GM23248 (cell line): ENCODE measurements around the gene IL17RE.
"Not testable (repeated sequence)": the region's sequence is repeated elsewhere in the genome, so short reads cannot be mapped to it uniquely, and the experiment has no call there.

Experiments
- EZH2 ChIP-seq: fragments of 200-600 bp; sonication (generic); IDR thresholded peaks from 2 replicates; pipeline ENCODE4 v1.6.1; 2018; ENCODE audit warnings: antibody characterized with exemption, mild to moderate bottlenecking; ENCODE audit not compliant: insufficient read depth, poor library complexity, severe bottlenecking
- EZH2phosphoT487 ChIP-seq: fragments of 200-600 bp; sonication (generic); IDR thresholded peaks from 2 replicates; pipeline ENCODE4 v1.6.1; 2018; ENCODE audit warnings: antibody characterized with exemption, moderate library complexity, mild to moderate bottlenecking, low read depth; ENCODE audit not compliant: insufficient read depth

DNA sequence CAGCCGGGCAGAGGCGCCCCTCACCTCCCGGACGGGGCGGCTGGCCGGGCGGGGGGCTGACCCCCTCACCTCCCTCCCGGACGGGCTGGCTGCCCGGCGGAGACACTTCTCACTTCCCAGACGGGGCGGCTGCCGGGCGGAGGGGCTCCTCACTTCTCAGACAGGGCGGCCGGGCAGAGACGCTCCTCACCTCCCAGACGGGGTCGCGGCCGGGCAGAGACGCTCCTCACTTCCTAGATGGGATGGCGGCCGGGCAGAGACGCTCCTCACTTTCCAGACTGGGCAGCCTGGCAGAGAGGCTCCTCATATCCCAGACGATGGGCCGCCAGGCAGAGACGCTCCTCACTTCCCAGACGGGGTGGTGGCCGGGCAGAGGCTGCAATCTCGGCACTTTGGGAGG lies 37.3 kb downstream of the IL17RE start:
- TF ChIP-seq EZH2, EZH2phosphoT487: not testable (repeated sequence)
